ENCODE data around the gene AHNAK2.
"Not testable (repeated sequence)": the region's sequence is repeated elsewhere in the genome, so short reads cannot be mapped to it uniquely, and the experiment has no call there.

The AHNAK2 gene

DNA sequence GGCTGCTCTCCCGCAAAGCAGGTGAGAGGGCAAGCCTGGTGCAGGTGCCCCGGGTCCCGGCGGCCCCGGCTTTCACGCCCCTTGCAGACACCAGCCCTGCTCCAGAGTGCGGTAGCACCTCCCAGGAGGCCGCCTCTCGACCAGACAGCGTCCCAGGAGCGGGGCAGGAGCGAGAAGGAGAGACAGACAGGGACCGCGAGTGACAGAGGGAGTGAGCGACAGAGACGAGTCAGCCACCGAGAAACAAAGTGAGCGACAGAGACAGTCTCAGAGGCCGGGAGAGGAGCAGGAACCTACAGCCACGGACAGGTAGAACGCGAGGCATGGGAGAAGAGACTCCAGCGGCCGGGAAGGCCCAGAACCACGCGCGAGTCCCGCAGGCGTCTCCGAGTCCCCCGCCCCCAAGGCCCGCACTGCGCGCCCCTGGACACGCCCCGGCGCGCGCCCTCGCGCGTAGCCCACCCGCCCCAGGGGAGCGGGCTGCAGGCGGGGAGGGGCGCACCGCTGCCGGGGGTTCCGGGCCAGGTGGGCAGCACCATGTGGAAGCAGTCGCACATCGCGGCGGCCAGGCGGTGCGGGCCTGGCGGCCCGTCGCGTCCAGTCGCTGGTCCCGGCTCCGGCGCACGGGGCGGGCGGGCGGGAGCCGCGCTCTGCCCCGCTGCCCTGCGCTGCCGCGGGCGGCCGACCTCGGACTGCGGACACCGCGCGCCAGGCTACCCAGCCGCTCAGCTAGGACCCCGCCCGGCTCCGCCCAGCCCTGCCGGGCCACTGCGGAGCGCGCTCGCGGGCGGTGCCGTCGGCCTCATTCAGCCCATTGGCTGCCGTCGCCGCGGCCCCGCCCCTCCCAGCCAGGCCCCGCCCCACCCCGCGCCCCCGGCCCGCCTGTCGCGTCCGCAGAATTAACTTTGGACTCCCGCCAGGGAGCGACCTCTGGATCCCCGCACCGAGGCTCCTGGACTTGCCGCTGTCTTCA, at the start of gene AHNAK2:
TSS of gene AHNAK2 (minus strand) at position 694 of the 973 bp plus-strand sequence. CDS start at position 557, 137 bp downstream.
- in situ Hi-C loops (cut with HindIII; ENCODE audit: low pct_ligation_motif_present, low pct_unique_long_range_greater_than_20kb, low sequenced_read_pairs) = no loop called here

DNA sequence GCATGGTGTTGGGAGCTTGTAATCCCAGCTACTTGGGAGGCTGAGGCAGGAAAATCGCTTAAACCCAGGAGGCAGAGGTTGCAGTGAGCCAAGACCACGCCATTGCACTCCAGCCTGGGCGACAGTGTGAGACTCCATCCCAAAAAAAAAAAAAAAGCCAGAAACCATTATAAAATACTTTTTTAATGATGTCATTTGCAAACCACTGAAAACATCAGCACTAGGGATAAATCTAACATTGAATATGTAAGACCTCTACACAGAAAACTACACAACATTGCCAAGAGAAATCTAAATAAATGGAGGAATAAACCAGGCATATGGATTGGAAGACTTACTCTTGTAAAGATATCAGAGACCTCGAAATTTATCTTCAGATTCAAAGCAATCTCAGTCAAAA, 49.5 kb upstream of the AHNAK2 start:
- DNase-seq; in situ Hi-C loops (cut with HindIII; ENCODE audit: low pct_ligation_motif_present, low pct_unique_long_range_greater_than_20kb, low sequenced_read_pairs): not testable (repeated sequence)

More for the DNA sequence above, at the start of gene AHNAK2:
- DNase-seq = peak; percentile 87

DNA sequence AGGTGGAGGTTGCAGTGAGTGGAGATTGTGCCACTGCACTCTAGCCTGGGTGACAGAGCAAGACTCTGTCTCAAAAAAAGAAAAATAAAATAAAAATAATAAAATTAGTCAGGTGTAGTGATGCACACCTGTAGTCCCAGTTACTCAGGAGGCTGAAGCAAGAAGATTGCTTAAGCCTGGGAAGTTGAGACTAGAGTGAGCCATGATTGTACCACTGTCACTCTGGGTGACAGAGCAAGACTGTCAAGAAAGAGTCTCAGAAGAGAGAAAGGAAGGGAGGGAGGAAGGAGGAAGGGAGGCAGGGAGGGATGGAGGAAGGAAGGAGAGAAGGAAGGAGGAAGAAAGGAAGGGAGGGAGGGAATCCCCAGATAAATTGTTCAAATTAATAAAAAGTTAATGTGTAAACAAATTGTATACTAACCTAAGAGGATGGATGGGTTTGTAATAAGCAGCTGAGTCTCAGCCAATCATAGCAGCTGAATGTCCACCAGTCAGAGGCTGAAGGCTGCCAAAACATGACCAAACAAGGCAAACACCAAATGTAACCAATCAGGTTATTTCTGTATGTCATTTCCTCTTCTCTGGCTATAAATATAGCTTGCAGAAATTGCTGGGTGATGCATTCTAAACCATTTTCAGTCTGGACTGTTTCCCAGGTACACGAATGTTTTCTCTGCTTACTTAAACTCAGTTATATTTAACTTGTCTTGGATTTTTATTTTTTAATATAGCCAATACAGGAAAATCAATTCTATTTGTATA, 48.8 kb upstream of the AHNAK2 start:
- peak; percentile 59 for DNase-seq
- in situ Hi-C loops (cut with HindIII; ENCODE audit: low pct_ligation_motif_present, low pct_unique_long_range_greater_than_20kb, low sequenced_read_pairs) = no loop called here

DNA sequence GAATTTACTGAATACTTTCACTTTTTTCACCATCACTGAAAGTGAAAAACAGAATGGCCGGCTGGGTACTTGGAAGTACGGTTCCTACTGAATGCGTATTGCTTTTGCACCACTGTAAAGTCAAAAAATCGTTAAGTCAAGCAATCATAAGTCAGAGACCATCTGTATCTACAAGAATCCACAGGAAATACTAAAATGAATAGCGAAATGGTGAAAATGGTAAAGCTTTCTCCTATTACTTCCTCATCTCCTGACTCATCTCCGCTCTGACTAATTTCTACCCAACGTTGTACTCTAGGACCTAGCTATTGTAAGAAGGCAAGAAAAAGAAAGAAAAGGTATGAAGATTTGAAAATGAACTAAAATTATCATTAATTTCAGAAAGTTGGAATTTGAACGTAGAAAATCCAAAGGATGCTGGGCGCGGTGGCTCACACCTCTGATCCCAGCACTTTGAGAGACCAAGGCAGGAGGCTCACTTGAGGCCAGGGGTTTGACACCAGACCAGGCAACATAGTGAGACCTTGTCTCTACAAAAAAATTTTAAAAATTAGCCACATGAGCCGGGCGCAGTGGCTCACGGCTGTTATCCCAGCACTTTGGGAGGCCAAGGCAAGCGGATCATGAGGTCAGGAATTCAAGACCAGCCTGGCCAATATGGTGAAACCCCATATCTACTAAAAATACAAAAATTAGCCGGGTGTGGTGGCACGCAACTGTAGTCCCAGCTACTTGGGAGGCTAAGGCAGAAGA, 48.0 kb upstream of the AHNAK2 start:
- in situ Hi-C loops (cut with HindIII; ENCODE audit: low pct_ligation_motif_present, low pct_unique_long_range_greater_than_20kb, low sequenced_read_pairs) = no loop called here
- DNase-seq = no peak

DNA sequence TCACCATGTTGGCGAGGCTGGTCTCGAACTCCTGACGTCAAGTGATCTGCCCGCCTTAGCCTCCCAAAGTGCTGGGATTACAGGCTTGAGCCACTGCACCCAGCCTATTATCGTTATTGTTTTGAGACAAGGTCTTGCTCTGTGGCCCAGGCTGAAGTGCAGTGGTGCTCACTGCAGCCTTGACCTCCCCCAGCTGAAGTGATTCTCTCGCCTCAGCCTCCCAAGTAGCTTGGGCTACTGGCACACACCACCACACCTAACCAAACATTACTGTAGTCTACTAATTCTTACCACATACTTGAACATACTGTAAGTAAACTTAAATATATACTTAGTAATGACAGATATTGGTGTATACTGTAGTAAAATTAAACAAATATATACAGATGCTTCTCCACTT, 47.3 kb upstream of the AHNAK2 start:
- DNase-seq = no peak
- in situ Hi-C loops (cut with HindIII; ENCODE audit: low pct_ligation_motif_present, low pct_unique_long_range_greater_than_20kb, low sequenced_read_pairs) = no loop called here

DNA sequence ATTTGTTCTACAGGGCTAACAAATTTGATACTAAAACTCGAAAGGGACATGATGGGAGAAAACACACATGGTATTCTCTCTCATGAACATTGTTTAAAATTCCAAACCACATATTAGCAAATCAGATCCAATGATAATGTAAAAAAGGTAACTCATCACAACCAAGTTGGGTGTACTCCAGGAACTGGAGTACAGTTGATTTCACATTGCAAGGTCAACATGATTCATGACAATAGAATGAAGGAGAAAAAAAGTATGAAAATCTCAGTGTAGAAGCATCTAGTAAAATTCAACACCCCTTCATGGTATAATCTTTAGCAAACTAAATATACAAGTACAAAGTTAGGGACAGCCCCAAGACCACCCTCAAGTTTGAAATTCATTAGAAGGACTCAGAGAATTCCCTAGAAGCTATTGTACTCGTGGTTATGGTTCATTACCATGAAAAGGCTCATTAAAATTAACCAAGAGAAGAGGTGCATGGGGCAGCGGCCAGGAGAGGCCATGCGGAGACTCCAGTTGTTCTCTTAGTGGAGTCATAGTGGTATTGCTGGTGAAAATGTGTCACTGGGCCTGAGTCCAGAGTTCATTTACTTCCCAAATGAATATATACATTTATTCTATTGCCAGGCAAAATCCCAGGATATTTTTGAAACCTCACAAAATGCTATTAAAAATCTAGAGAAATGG, 45.8 kb upstream of the AHNAK2 start:
- peak; percentile 88 for DNase-seq
- in situ Hi-C loops (cut with HindIII; ENCODE audit: low pct_ligation_motif_present, low pct_unique_long_range_greater_than_20kb, low sequenced_read_pairs) = no loop called here

DNA sequence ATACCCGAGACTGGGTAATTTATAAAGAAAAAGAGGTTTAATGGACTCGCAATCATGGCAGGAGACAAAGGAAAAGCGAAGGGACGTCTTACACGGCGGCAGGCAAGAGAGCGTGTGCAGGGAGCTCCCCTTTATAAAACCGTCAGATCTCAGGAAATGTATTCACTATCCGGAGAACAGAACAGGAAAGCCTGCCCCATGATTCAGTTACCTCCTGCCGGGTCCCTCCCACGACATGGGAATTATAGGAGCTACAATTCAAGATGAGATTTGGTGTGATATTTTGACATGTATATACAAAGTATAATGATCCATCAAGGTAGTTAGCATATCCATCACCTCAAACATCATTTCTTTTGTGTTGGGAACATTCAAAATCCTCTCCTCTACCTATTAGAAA, 45.0 kb upstream of the AHNAK2 start:
- DNase-seq = peak; percentile 68
- in situ Hi-C loops (cut with HindIII; ENCODE audit: low pct_ligation_motif_present, low pct_unique_long_range_greater_than_20kb, low sequenced_read_pairs) = no loop called here

DNA sequence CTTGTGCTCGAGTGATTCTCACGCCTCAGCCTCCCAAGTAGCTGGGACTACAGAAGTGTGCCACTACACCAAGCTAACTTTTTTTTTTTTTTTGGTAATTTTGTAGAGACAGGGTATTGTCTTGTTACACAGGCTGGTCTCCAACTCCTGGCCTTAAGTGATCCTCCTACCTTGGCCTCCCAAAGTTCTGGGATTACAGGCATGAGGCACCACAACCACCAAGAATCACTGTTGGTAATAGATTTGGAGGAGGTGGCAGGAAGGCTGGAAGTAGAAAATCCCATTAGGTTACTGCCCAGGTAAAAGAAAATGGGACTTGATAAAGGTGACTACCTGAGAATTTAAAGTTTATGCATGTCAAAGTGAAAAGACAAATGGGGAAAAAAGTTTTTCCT, 44.1 kb upstream of the AHNAK2 start:
- DNase-seq = no peak
- in situ Hi-C loops (cut with HindIII; ENCODE audit: low pct_ligation_motif_present, low pct_unique_long_range_greater_than_20kb, low sequenced_read_pairs) = no loop called here

DNA sequence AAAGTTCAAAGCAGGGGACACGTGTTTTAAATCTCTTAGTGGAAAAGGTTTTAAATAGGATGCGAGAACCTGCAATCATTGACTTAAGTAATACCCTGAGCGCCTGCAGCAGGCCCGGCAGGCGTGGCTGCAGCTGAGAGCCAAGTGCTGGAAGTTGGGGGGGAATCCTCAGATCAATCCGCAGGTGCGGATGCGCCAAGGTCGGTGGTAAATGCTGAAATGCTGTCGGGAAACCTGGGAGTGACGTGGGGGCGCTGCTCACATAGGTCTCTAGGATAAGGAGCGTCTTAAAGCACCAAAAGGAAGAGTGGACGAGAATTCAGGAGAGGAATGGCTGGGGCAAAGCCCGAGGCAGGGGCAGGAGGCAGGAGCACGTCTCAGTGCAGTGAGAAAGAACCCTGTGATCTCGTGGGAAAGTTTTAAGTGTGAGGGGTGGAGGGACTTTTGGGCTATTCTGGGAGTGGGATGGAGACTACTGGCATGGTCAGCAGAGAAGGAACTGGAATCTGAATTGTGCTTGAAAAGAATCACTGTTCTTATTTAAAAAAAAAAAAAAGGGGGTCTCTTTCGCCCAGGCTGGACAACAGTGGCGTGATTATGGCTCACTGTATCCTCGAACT, 43.6 kb upstream of the AHNAK2 start:
- peak; percentile 56 for DNase-seq
- in situ Hi-C loops (cut with HindIII; ENCODE audit: low pct_ligation_motif_present, low pct_unique_long_range_greater_than_20kb, low sequenced_read_pairs) = no loop called here

DNA sequence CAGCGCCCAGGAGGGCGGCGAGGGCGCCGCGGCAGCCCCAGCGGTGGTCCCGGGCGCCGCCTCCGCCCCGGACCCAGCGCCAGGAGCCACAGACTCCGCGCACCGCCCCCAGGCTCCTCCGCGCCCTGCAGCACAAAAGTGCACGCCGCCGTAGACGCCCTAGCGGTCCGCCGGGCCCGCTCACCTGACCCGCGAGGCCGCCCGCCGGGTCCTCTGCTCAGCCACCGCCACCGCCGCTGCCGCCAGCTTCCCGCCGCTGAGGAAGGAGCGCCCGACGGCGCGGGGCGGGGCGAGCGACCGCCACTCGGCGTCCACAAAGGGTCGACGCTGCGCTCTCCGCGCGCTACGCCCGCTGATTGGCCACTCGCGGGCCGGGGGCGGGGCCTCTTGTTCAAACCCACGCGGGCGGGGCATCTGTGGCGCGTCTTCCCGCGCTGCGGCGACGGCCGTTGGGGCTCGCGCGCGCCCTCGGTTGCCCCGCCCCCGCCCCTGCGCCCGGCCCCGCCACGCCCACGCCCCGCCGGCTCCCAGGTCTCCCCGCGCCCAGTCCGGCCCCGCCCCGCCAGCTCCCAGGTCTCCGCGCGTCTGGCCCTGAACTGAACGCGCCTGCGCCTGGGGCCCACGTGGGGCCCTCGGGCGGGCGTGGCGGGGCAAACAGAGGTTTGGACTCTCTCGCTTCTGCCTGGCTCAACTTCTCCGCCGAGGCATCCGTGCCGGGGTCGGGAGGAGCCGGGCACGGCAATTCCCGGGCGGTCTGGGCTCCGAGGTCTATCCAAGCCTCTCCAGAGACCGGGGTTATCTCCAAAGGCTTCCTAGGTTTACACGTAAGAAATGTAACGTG, 42.9 kb upstream of the AHNAK2 start, which contains the start of gene CDCA4:
TSS of gene CDCA4 (minus strand) at position 269 of the 841 bp plus-strand sequence. CDS start 9,154 bp downstream, outside the sequence.
- in situ Hi-C loops (cut with HindIII; ENCODE audit: low pct_ligation_motif_present, low pct_unique_long_range_greater_than_20kb, low sequenced_read_pairs) = no loop called here
- DNase-seq = peak; percentile 94

DNA sequence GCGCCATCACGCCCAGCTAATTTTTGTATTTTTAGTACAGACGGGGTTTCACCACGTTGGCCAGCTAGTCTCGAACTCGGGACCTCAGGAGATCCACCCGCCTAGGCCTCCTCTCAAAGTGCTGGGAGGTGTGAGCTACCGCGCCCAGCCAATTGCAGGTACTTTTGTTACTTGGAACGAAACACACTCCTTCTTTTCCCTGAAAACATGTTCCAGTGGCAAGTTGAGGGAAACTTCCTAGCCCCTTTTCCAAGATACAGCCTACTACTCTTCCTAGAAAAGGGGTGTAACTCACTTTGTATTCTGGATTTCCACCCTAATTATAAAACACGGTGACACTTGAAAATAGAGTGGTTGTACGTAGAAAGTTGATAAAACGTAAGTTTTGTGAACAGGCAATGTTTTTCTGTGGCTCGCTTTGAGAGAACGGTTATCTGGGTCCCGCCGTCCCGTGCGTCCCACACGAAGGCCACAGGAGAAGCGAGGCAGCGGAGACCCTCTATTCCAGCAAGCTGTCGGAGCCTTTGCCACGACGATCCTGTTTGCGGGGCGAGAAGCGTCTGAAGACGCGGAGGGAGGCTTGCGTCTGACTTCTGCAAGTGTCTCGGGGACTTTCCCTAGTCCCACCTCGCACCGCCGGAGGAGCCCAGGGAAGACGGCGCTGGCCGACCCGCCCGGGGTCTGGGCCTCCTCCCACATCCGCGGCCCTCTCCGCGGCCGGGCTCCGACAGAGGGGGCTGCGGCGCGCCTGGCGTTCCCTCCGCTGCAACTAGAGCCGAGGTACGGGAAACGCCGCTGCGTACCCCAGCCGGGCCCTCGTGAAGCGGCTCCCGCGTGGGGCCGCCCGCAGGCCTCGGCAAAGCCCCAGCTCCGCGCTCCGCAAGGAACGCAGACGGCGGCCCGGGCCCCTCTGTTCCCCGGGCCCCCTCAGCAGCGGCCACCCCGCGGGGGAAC, 42.0 kb upstream of the AHNAK2 start:
- in situ Hi-C loops (cut with HindIII; ENCODE audit: low pct_ligation_motif_present, low pct_unique_long_range_greater_than_20kb, low sequenced_read_pairs) = no loop called here
- peak; percentile 25 for DNase-seq

DNA sequence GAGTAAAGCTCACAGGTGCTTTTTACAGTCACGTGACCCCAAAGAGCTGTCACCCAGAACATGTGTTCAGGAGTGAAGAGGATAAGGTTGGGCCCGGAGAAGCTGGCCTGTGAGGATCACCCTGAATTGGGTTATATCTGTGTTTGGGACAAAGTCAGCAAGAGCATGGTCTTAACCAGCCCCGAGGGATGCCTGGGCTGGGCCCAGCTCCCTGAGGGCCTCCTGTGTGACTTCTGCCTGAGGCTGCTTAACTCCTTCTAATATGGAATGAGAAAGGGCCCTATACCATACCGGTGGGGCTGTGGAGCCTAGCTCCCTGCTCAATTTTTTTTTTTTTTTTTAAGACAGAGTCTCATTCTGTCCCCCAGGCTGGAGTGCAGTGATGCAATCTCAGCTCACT, 40.2 kb upstream of the AHNAK2 start:
- no peak for DNase-seq
- in situ Hi-C loops (cut with HindIII; ENCODE audit: low pct_ligation_motif_present, low pct_unique_long_range_greater_than_20kb, low sequenced_read_pairs) = no loop called here

DNA sequence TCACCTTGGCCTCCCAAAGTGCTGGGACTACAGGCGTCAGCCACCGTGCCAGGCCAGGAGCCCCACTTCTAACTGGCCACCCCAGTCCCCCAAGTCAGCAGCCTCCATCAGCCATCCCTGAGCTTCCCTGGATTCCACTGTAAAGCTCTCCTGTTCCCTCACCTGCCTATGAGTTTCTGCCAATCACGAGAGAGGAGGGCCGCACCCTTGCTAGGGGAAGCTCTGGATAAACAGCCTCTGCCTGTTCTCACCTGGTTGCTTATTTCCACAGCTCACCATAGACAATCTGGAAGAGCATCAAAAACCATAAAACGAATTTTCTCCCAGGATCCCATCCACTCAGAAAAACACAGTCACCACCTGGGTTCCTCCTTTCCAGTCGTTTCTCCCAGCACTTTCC, 37.7 kb upstream of the AHNAK2 start:
- in situ Hi-C loops (cut with HindIII; ENCODE audit: low pct_ligation_motif_present, low pct_unique_long_range_greater_than_20kb, low sequenced_read_pairs) = no loop called here
- no peak for DNase-seq

DNA sequence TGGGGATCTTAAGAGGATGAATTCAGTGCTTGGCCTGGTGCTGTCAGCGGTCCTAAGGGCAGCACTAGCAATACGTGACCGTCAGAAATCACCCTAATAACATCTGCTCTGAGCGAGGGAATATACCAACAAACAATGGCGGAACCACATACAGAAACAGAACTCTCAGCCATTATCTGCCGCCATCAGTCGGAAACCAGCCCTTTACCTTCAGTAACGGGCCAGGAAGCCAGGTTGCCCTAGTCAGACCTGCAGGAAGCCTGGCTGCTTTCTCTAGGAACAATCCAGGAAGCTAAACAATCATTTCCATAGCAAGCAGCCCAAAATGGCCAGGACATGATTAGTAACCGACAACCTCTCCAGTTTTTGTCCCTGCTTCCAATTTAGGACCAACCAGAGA, 37.1 kb upstream of the AHNAK2 start:
- in situ Hi-C loops (cut with HindIII; ENCODE audit: low pct_ligation_motif_present, low pct_unique_long_range_greater_than_20kb, low sequenced_read_pairs) = no loop called here
- no peak for DNase-seq

DNA sequence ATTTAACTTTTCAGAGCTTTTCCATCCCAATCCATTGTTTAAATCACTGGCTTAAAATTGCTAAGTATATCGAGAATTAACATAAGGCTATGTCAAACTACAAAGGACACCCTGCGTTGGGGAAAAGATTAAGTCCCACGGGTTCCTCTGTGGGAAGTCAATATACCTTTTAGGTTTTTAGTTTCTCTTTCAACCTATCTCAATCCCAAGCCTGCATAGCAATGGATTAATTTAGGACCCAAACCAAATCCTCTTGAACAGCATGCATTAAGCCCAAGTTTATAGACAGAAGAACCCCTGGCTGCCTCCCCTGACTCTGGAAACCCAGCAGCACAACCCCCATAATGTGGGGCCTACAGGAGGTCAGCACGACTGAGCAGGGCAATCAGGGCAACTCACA, 36.5 kb upstream of the AHNAK2 start:
- DNase-seq = no peak
- in situ Hi-C loops (cut with HindIII; ENCODE audit: low pct_ligation_motif_present, low pct_unique_long_range_greater_than_20kb, low sequenced_read_pairs) = no loop called here

DNA sequence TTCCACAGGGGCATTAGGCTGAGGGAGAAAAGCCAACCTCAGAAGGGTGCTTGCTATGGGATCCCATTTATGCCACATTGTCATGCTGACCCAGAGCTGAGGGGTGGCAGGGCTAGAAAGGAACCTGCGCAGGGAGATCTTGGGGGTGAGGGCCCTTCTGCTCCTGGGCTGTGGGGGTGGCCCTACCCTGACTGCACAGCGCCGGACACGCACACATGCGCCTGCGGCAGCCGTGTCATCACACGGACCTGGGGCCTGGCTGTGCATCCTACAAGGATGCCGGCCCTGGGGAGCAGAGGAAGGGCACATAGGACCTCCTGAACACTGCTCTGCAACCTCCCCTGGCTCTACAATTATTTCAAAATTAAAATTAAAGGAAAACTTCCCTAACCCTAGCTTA, 35.9 kb upstream of the AHNAK2 start:
- in situ Hi-C loops (cut with HindIII; ENCODE audit: low pct_ligation_motif_present, low pct_unique_long_range_greater_than_20kb, low sequenced_read_pairs) = no loop called here
- no peak for DNase-seq
